Esophagus squamous epithelium (tissue), 5 donors: Measurements from ENCODE around the gene FALEC. TPM values are rescaled to one million over a fixed set of nuclear protein-coding genes. Genes with fewer than 3 reads are reported as not detected.
A peak's percentile ranks its signal among the peaks of the same experiment; 100 is the strongest.
"Not testable (repeated sequence)": the region's sequence is repeated elsewhere in the genome, so short reads cannot be mapped to it uniquely, and the experiment has no call there.

Source experiments
- DNase-seq: peaks from one replicate; lab custom pipeline; 2025; lab: John Stamatoyannopoulos, UW
- H3K27ac ChIP-seq, 4 donors: fragments of 200-600 bp; sonication (generic); one replicate each; pipeline ENCODE4 v1.5.1; 2016 to 2019; ENCODE audit warnings: mild to moderate bottlenecking in 1 of 4
- H3K27me3 ChIP-seq, 4 donors: fragments of 200-600 bp; sonication (generic); 1 replicate in 3 of 4; 2 replicates in 1 of 4; pipeline versions ENCODE4 v1.5.1 to v1.6.0; 2017 to 2021; ENCODE audit warnings: antibody characterized with exemption in 1 of 4
- H3K36me3 ChIP-seq, 3 donors: fragments of 200-600 bp; sonication (generic); one replicate each; pipeline ENCODE4 v1.5.1; 2016 to 2019
- H3K4me1 ChIP-seq, 3 donors: fragments of 200-600 bp; sonication (generic); one replicate each; pipeline ENCODE4 v1.5.1; 2017 to 2019
- H3K4me3 ChIP-seq, 4 donors: fragments of 200-600 bp; sonication (generic); 1 replicate in 3 of 4; 2 replicates in 1 of 4; pipeline ENCODE4 v1.5.1; 2016 to 2019; ENCODE audit warnings: mild to moderate bottlenecking in 2 of 4, moderate library complexity in 1 of 4
- H3K9me3 ChIP-seq, 3 donors: fragments of 200-600 bp; sonication (generic); one replicate each; pipeline ENCODE4 v1.5.1; 2016 to 2019
- CTCF ChIP-seq, 6 experiments: fragments of 450-650 bp in 4 of 6; fragments of 200-600 bp in 2 of 6; sonication (generic) in 2 of 6; IDR thresholded peaks; one replicate each; pipeline ENCODE4 v1.5.1; 2016 to 2019; ENCODE audit warnings: antibody characterized with exemption in 6 of 6, mild to moderate bottlenecking in 4 of 6, moderate library complexity in 4 of 6
- POLR2A ChIP-seq, 4 donors: fragments of 450-650 bp; IDR thresholded peaks; one replicate each; pipeline ENCODE4 v1.6.1; 2017; ENCODE audit warnings: antibody characterized with exemption in 4 of 4, mild to moderate bottlenecking in 4 of 4, moderate library complexity in 3 of 4
- WGBS, 2 donors: methylation state at CpG; one replicate each; pipeline ENCODE4 v1.1.5; 2018; 5-methylcytosine and 5-hydroxymethylcytosine counted together
- intact Hi-C: fragments of 100-400 bp; cut with DNase I; formaldehyde crosslinking; loops from one replicate; pipeline ENCODE4 v1.15.0; 2022
- total RNA-seq, 4 donors: library from RNA; depleted of rRNA; stranded (reverse); fragments of >200 nt; gene quantifications; one replicate each; pipeline ENCODE4 v1.1.0, GENCODE V29; 2016
- donor health status: DM: yes; HTN: yes; CAD: no.

The FALEC gene
- total RNA-seq, 4 donors from 2014 or later = 3.6 TPM; not detected in 3

GRCh38 chr1:150562446-150563339 lies 47.1 kb downstream of the FALEC start:
- DNase-seq = peak; percentile 55
- WGBS, 2 donors = no CpG with 5 or more reads among the region's 4 CpGs
- intact Hi-C loops = loop anchor here (5.0 kb wide), 1 partner anchor 60 kb away; no protein-coding TSS in a partner anchor
- Histone ChIP-seq H3K36me3 (peaks cover 0 to 20% (median 0%) of the 10 kb centered on the region in 3 donors), H3K4me1 (peaks cover 77 to 95% (median 81%) of the 10 kb centered on the region in 3 donors), H3K4me3 (peak overlapping the region; percentile 28 to 72 (median 60)), H3K9me3 (no peaks in the 10 kb centered on the region), H3K27ac (peak overlapping the region; percentile 98 to 100 (median 100)), H3K27me3 (no peaks in the 10 kb centered on the region)
- TF ChIP-seq CTCF (IDR thresholded peaks at IDR 0.05) = peak in 1 of 6 experiments; percentile 7
- no peak for TF ChIP-seq POLR2A (IDR thresholded peaks at IDR 0.05)

DNA sequence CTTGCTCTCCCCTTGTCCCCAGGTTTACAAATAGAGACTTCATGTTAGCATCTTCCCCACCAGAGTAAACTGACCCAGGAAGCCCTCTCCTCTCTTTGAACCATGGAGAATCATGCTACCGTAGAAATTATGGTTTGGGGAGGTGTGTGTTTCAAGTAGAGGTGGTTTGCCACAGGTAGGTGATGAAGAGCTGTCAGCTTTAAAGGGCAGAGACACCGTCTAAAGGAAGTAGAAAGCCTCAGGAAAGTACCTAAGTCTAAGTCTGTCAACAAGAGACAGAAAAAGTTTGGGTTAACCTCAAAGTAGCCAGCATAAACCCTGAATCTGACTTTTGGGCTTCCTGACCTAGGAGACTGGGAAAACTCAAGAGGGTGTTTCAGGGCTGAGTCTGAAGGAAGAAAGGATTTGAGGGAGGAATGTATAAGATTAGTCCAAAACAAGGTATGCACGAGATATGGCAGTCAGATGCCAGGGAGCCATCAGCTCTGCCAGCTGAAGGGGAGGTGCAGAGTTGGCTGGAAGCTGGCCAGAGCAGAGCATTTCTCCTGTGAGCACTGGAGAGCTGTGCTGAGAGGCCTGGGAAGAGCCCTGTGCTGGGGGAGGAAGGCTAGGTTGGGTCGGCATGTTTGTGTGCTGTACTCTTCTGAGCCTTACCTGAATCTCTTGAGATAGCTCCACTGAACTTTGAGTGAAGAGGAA lies 47.9 kb downstream of the FALEC start:
- TF ChIP-seq CTCF (IDR thresholded peaks at IDR 0.05) = no peak
- peak in 1 of 4 donors; percentile 31 for TF ChIP-seq POLR2A (IDR thresholded peaks at IDR 0.05)
- no peaks in the 10 kb centered on the region for H3K27me3 ChIP-seq
- intact Hi-C loops = loop anchor here (5.0 kb wide), 1 partner anchor 59 kb away; no protein-coding TSS in a partner anchor
- peak overlapping the region; percentile 98 to 100 (median 100) for H3K27ac ChIP-seq
- H3K4me3 ChIP-seq = peak overlapping the region in 1 of 4 donors; percentile 72
- no peaks in the 10 kb centered on the region for H3K9me3 ChIP-seq
- WGBS, 2 donors = 7 to 20% methylated on average over 4 of the region's 4 CpGs
- DNase-seq = no peak
- peaks cover 81 to 97% (median 83%) of the 10 kb centered on the region in 3 donors for H3K4me1 ChIP-seq
- H3K36me3 ChIP-seq = peaks cover 0 to 12% (median 0%) of the 10 kb centered on the region in 3 donors

DNA sequence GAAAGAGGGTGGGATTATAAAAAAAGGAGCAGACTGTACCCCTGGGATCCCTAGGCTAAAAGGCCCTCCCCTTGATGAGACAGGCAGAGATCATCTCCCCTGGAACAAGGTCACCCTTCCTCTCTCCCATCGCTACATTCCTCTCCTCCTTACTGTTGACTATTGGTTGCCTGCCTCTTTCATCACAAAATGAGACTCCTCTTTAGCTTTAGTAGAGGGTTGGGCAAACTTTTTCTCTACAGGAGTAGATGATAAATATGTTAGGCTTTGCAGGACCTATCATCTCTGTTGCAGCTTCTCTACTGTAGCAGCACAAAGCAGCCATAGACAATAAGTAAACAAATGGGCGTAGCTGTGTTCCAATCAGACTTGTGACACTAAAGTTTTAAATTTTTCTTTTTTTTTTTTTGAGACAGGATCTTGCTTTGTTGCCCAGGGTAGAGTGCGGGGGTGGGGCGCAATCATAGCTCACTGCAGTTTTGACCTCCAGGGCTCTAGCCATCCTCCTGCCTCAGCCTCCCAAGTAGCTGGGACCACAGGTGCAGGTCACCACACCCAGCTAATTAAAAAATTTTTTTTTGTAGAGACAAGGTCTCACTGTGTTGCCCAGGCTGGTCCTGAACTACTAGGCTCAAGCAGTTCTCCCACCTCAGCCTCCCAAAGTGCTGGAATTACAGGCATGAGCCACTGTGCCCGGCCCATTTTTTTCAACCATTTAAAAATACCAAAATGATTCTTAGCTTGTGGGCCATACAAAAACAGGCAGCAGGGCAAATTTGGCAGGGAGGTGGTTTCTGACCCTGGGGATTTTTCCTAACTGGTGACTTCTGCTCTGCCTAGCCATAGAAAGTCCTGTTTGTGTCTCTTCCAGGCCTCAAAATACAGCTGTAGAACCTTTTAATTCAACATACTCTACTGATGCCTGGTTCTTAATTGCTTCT lies 48.8 kb downstream of the FALEC start:
- intact Hi-C loops = loop anchor here (5.0 kb wide), 1 partner anchor 58 kb away; no protein-coding TSS in a partner anchor
- peaks cover 0 to 4% (median 0%) of the 10 kb centered on the region in 3 donors for H3K36me3 ChIP-seq
- peak overlapping the region in 1 of 4 donors; percentile 36 for H3K4me3 ChIP-seq
- no peaks in the 10 kb centered on the region for H3K27me3 ChIP-seq
- 50 to 69% methylated on average over 5 of the region's 5 CpGs for WGBS, 2 donors
- no peak for DNase-seq
- TF ChIP-seq CTCF (IDR thresholded peaks at IDR 0.05) (no peak), POLR2A (IDR thresholded peaks at IDR 0.05) (no peak)
- H3K27ac ChIP-seq = peak overlapping the region; percentile 98 to 100 (median 100)
- H3K9me3 ChIP-seq = no peaks in the 10 kb centered on the region
- peaks cover 82 to 97% (median 87%) of the 10 kb centered on the region in 3 donors for H3K4me1 ChIP-seq

- DNase-seq, intact Hi-C loops: not testable (repeated sequence)
- peaks cover 82 to 97% (median 82%) of the 10 kb centered on the region in 3 donors for H3K4me1 ChIP-seq
Measured at GRCh38 chr1:150565240-150565991, 49.9 kb downstream of the FALEC start.

More at GRCh38 chr1:150565240-150565991, 49.9 kb downstream of the FALEC start:
- not testable (repeated sequence) for H3K36me3 ChIP-seq, H3K9me3 ChIP-seq, H3K4me3 ChIP-seq, H3K27me3 ChIP-seq
- H3K27ac ChIP-seq = peak overlapping the region; percentile 92 to 100 (median 98)
- WGBS, 2 donors = 73 to 77% methylated on average over 14 of the region's 14 CpGs
